Nephron (organoid): ENCODE measurements around the gene NRXN2.
A peak's percentile ranks its signal among the peaks of the same experiment; 100 is the strongest.

ENCODE experiments used
- H3K27ac Mint-ChIP-seq, 3 experiments: 2 replicates each; pipeline ENCODE4 v1.8.0; 2020; ENCODE audit warnings: mixed read lengths in 3 of 3, mild to moderate bottlenecking in 2 of 3, moderate library complexity in 1 of 3
- H3K27me3 Mint-ChIP-seq: 2 replicates; pipeline ENCODE4 v1.8.0; 2021; ENCODE audit warnings: low read depth, mild to moderate bottlenecking, moderate library complexity, mixed read lengths
- H3K36me3 Mint-ChIP-seq: 2 replicates; pipeline ENCODE4 v1.8.0; 2020; ENCODE audit warnings: low read depth, mixed read lengths
- H3K4me1 Mint-ChIP-seq: 2 replicates; pipeline ENCODE4 v1.8.0; 2020; ENCODE audit warnings: mixed read lengths
- H3K4me3 Mint-ChIP-seq, 3 experiments: 2 replicates each; pipeline ENCODE4 v1.8.0; 2020; ENCODE audit warnings: mild to moderate bottlenecking in 3 of 3, mixed read lengths in 3 of 3, moderate library complexity in 2 of 3
- H3K9me3 Mint-ChIP-seq: 2 replicates; pipeline ENCODE4 v1.8.0; 2020; ENCODE audit warnings: mixed read lengths
- CTCF ChIP-seq, 3 experiments: fragments of 200-600 bp; sonication (generic); IDR thresholded peaks; one replicate each; pipeline ENCODE4 v1.5.0; 2021; ENCODE audit warnings: antibody characterized with exemption in 3 of 3; ENCODE audit not compliant: unreplicated experiment in 3 of 3

NRXN2 gene

DNA sequence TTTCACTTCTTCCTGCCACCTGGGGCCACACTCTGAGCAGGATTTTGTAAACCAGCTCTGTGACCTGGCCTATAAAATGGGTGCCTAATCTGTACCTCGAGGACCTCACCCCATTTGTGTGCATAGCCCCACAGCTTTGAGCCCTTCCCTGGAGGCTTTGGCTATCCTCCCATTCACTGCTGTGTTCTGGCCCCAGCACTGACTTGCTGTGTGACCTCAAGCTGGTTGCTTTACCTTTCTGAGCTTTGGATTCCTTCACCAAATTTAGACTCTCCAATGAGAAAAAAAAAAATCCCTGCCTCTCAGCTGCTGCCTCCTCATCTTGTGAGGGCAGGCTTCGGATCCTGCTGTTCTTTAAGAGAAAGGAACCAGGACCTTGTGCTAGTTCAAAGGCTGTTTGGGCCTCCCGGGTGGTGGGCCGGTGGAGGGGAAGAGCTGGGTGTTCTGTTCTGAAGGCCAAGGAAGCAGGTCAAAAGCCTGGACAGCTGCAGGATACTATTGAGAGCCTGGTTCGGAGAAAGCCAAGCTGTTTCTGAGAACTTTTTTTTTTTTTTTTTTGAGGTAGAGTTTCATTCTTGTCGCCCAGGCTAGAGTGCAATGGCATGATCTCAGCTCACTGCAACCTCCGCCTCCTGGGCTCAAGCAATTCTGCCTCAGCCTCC lies 37.9 kb upstream of the NRXN2 start:
- peak overlapping the region; percentile 80 to 85 (median 83) for H3K27ac Mint-ChIP-seq
- TF ChIP-seq CTCF (IDR thresholded peaks at IDR 0.05; ENCODE audit: unreplicated experiment in 3 of 3): no peak
- no peaks in the 10 kb centered on the region for H3K27me3 Mint-ChIP-seq
- peaks cover 62% of the 10 kb centered on the region for H3K4me1 Mint-ChIP-seq
- H3K9me3 Mint-ChIP-seq: no peaks in the 10 kb centered on the region
- peaks cover 31% of the 10 kb centered on the region for H3K36me3 Mint-ChIP-seq
- H3K4me3 Mint-ChIP-seq: peak overlapping the region in 2 of 3 experiments; percentile 15 to 49

- Mint-ChIP-seq H3K27me3 (no peaks in the 10 kb centered on the region), H3K4me3 (peak within 1 kb of the TSS; percentile 47 to 61 (median 54)), H3K36me3 (peaks cover 24% of the 10 kb centered on the region), H3K9me3 (no peaks in the 10 kb centered on the region), H3K4me1 (peaks cover 57% of the 10 kb centered on the region), H3K27ac (peak within 1 kb of the TSS; percentile 83 to 91 (median 88))
- no peak for TF ChIP-seq CTCF (IDR thresholded peaks at IDR 0.05; ENCODE audit: unreplicated experiment in 3 of 3)
These were observed 37.0 kb upstream of the NRXN2 start, which contains the start of gene PYGM for GRCh38 chr11:64759722-64760719. PYGM (minus strand) TSS chr11:64759974; CDS start chr11:64759898, 76 bp downstream.

- H3K4me1 Mint-ChIP-seq: peaks cover 49% of the 10 kb centered on the region
- H3K27me3 Mint-ChIP-seq: no peaks in the 10 kb centered on the region
- no peaks in the 10 kb centered on the region for H3K9me3 Mint-ChIP-seq
- H3K4me3 Mint-ChIP-seq: peak overlapping the region; percentile 47 to 61 (median 54)
- H3K27ac Mint-ChIP-seq: peak overlapping the region; percentile 83 to 91 (median 88)
- no peak for TF ChIP-seq CTCF (IDR thresholded peaks at IDR 0.05; ENCODE audit: unreplicated experiment in 3 of 3)
- peaks cover 16% of the 10 kb centered on the region for H3K36me3 Mint-ChIP-seq
These were observed 36.2 kb upstream of the NRXN2 start for GRCh38 chr11:64759131-64759721.

- H3K27ac Mint-ChIP-seq: no peak overlapping the region
- H3K9me3 Mint-ChIP-seq: no peaks in the 10 kb centered on the region
- peaks cover 9% of the 10 kb centered on the region for H3K36me3 Mint-ChIP-seq
- no peak for TF ChIP-seq CTCF (IDR thresholded peaks at IDR 0.05; ENCODE audit: unreplicated experiment in 3 of 3)
- H3K27me3 Mint-ChIP-seq: no peaks in the 10 kb centered on the region
- H3K4me3 Mint-ChIP-seq: no peak overlapping the region
- peaks cover 41% of the 10 kb centered on the region for H3K4me1 Mint-ChIP-seq
These were observed 35.5 kb upstream of the NRXN2 start for GRCh38 chr11:64758330-64759079.

- H3K9me3 Mint-ChIP-seq: no peaks in the 10 kb centered on the region
These were observed 34.7 kb upstream of the NRXN2 start for GRCh38 chr11:64757549-64758329.

More at GRCh38 chr11:64757549-64758329, 34.7 kb upstream of the NRXN2 start:
- TF ChIP-seq CTCF (IDR thresholded peaks at IDR 0.05; ENCODE audit: unreplicated experiment in 3 of 3): no peak
- H3K27me3 Mint-ChIP-seq: no peaks in the 10 kb centered on the region
- H3K27ac Mint-ChIP-seq: no peak overlapping the region
- H3K4me3 Mint-ChIP-seq: no peak overlapping the region
- peaks cover 35% of the 10 kb centered on the region for H3K4me1 Mint-ChIP-seq
- peaks cover 4% of the 10 kb centered on the region for H3K36me3 Mint-ChIP-seq
